ENCODE measurements around the gene TOP2A. TPM values are rescaled to one million over a fixed set of nuclear protein-coding genes. Genes with fewer than 3 reads are reported as not detected.
A peak's percentile ranks its signal among the peaks of the same experiment; 100 is the strongest.

TOP2A gene
- total and polyA plus RNA-seq, 11 donors = 0.11 to 28.9 (median 1.2) TPM

DNA sequence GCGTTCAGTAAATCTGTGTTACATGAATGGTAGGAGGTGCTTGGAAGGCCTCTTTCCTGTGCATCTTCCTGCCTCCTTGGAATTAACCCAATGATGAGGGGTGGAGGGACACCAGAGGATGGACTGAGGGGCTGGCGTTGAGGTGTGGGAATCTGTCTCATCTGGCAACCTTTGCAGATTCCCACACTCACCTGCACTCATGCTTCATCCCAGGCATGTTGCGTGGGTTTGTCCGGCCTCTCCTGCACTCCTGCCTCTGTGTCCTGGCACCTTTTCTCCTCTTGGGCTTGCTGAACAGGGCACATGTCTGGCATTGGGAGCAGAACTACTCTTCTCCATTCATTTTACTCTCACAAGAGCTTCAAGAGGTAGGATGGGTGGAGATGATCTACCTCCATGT is 22.5 kb upstream of the TOP2A start:
- Histone ChIP-seq H3K4me3 (no peak overlapping the region), H3K36me3 (no peaks in the 10 kb centered on the region), H3K9me3 (no peaks in the 10 kb centered on the region), H3K4me1 (peaks cover 0 to 39% (median 11%) of the 10 kb centered on the region in 12 donors), H3K27ac (no peak overlapping the region), H3K27me3 (no peaks in the 10 kb centered on the region)
- ATAC-seq (no peak), DNase-seq (no peak)
- 68 to 83% (median 79%) methylated on average over 4 of the region's 4 CpGs for WGBS, 4 donors
- intact Hi-C loops (cut with DNase I) = loop anchor here in 9 of 10 donors (2.0 to 5.0 kb wide), 10 partner anchors 35 to 122 kb away; no protein-coding TSS in a partner anchor
- no peak for TF ChIP-seq POLR2A (IDR thresholded peaks at IDR 0.05)
- TF ChIP-seq, protein P1, sequence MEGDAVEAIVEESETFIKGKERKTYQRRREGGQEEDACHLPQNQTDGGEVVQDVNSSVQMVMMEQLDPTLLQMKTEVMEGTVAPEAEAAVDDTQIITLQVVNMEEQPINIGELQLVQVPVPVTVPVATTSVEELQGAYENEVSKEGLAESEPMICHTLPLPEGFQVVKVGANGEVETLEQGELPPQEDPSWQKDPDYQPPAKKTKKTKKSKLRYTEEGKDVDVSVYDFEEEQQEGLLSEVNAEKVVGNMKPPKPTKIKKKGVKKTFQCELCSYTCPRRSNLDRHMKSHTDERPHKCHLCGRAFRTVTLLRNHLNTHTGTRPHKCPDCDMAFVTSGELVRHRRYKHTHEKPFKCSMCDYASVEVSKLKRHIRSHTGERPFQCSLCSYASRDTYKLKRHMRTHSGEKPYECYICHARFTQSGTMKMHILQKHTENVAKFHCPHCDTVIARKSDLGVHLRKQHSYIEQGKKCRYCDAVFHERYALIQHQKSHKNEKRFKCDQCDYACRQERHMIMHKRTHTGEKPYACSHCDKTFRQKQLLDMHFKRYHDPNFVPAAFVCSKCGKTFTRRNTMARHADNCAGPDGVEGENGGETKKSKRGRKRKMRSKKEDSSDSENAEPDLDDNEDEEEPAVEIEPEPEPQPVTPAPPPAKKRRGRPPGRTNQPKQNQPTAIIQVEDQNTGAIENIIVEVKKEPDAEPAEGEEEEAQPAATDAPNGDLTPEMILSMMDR (IDR thresholded peaks at IDR 0.05) = no peak

DNA sequence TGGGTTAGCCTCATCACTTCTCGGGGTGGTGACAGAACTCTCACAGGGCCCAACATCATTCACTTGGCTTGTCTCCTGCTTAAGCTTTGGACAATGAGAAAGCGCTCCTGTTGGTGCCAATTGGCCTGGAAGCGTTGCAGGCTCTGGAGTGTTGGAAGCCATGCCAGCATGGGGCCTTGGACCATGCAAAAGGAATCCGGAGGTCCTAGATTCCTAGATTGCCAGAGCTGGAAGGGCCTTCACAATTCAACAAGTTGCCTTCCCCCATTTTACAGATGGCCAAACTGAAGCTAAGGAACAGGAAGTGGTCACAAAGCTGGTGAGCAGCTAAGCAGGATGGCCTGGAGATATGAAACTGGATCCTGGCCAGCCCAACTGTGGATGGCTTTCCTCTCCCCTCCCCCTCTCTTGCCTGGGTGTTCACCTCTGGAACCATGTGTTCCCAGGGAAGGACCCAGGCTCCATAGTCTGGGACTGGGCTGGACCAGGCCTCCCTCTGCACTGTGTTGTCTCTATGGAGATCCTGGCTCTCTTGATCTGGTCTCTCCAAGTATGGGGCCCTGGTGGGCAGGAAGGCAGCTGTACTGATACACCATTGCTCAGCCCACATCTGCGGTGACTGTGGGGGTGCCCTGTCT is 19.5 kb upstream of the TOP2A start:
- intact Hi-C loops (cut with DNase I) = loop anchor here in 2 of 10 donors (2.0 to 10.0 kb wide), 2 partner anchors 32 to 128 kb away; partner anchors contain the start of gene CCR7 (in 1 of the 2)
- H3K4me1 ChIP-seq = peaks cover 0 to 32% (median 18%) of the 10 kb centered on the region in 12 donors
- ATAC-seq = peak; percentile 24 to 52 (median 36)
- H3K36me3 ChIP-seq = no peaks in the 10 kb centered on the region
- H3K27ac ChIP-seq = peak overlapping the region in 1 of 12 donors; percentile 19
- DNase-seq = no peak
- H3K4me3 ChIP-seq = no peak overlapping the region
- WGBS, 4 donors = 52 to 80% (median 58%) methylated on average over 4 to 5 of the region's 5 CpGs
- no peak for TF ChIP-seq POLR2A (IDR thresholded peaks at IDR 0.05)
- TF ChIP-seq, protein P1 (IDR thresholded peaks at IDR 0.05) = no peak
- no peaks in the 10 kb centered on the region for H3K9me3 ChIP-seq
- no peaks in the 10 kb centered on the region for H3K27me3 ChIP-seq

DNA sequence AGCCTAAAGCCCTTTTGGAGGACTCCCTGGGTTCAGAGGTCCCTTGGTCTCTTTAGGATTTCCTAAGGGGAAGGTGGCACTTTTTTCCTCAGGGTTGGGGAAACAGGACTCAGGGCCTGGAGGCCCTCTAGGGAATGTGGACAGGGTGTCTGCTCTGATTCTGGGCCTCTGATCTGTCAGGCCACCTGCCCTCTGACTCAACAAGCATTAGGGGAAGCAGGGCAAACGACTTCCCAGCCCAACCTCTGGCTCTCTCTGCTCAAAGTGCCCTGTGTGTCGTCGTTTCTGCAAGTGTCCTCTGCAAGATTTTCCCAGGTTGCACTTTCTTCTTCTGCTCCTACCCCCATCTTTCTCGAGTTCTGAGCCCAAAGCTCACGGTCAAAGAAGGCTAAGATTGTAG is 18.9 kb upstream of the TOP2A start:
- no peak for DNase-seq
- Histone ChIP-seq H3K27me3 (no peaks in the 10 kb centered on the region), H3K4me3 (no peak overlapping the region), H3K9me3 (no peaks in the 10 kb centered on the region), H3K27ac (peak overlapping the region in 1 of 12 donors; percentile 19), H3K36me3 (no peaks in the 10 kb centered on the region), H3K4me1 (peaks cover 0 to 29% (median 17%) of the 10 kb centered on the region in 12 donors)
- WGBS, 4 donors = 54 to 68% (median 62%) methylated on average over 5 of the region's 5 CpGs
- intact Hi-C loops (cut with DNase I) = loop anchor here in 2 of 10 donors (2.0 to 10.0 kb wide), 2 partner anchors 32 to 128 kb away; partner anchors contain the start of gene CCR7 (in 1 of the 2)
- TF ChIP-seq POLR2A (IDR thresholded peaks at IDR 0.05) = no peak
- TF ChIP-seq, protein P1 (IDR thresholded peaks at IDR 0.05) = no peak
- ATAC-seq = no peak

DNA sequence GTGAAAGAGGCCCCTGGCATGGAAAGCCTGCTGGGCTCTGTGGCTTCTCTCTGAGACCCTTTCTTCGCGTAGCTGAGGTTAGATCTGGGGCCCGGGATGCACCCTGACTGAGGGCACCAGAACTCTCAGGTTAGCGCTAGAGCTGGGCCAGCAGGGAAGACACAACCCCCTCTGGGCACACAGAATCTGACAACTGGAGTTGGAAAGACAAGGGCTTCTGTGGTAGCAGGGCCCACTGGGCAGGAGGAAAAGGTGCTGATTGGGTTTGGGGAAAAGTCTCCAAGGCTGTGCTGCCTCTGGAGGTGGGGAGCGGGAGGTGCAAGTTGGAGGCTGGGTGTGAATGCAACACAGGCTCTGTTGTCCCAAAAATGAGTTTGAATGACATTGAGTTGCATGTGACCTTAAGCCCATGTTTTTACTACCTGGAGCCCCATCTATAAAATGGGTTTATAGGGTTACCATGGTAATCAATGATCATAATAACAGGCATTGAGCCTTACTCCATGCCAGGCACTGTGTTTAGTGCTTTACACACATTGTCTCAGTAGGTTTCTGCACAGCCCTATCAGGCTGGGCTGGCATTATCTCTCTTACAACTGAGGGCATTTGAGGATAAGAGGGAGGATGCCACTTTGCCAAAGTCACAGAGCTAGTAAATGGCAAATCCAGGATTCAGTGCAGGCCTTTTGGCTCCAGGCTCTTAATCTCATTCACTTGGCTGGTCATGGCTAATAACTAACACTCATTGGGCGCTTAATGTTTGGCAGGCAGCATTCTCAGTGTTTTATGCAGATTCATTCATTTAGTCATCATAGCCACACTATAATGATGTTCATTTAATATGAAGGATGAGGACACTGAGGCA is 16.1 kb upstream of the TOP2A start:
- peak overlapping the region in 8 of 12 donors; percentile 4 to 84 (median 38) for H3K27ac ChIP-seq
- H3K9me3 ChIP-seq = no peaks in the 10 kb centered on the region
- no peak for DNase-seq
- ATAC-seq = peak in 3 of 4 donors; percentile 38 to 40 (median 39)
- intact Hi-C loops (cut with DNase I) = loop anchor here in 1 of 10 donors (10.0 kb wide), 1 partner anchor 131 kb away; the partner anchor contains the start of gene CCR7
- peaks cover 0 to 29% (median 15%) of the 10 kb centered on the region in 12 donors for H3K4me1 ChIP-seq
- no peak overlapping the region for H3K4me3 ChIP-seq
- 82 to 87% (median 86%) methylated on average over 6 of the region's 6 CpGs for WGBS, 4 donors
- TF ChIP-seq, protein P1 (IDR thresholded peaks at IDR 0.05) = peak in 11 of 12 donors; percentile 24 to 60 (median 39)
- TF ChIP-seq POLR2A (IDR thresholded peaks at IDR 0.05) = no peak
- no peaks in the 10 kb centered on the region for H3K36me3 ChIP-seq
- H3K27me3 ChIP-seq = no peaks in the 10 kb centered on the region
